GM19193 (cell line): ENCODE results near the gene PTPRE.

Experiments
- POLR2A ChIP-seq: IDR thresholded peaks from 4 replicates; pipeline ENCODE4 v1.6.1; 2011; ENCODE audit not compliant: insufficient read depth, insufficient read length; ENCODE audit errors: extremely low read depth

Gene PTPRE

DNA sequence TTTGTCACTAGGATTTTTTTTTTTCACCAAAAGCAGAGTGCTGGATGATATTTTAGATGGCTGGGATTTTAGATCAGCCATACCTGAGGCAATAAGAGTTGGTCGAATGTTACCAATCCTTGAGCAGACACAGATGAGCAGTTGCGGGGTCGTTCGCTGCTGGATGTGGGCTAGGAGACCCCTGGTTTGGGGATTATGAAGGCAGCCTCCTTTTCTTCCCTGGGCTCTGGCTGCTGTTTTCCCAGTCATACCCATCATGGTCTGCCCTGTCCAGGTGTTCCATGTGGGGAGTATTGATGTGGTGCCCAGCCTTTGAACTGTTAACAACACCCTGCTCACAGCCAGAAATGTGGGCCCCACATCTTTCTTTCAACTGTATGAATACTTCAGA is 5.0 kb downstream of the PTPRE start:
- TF ChIP-seq POLR2A: no peak

DNA sequence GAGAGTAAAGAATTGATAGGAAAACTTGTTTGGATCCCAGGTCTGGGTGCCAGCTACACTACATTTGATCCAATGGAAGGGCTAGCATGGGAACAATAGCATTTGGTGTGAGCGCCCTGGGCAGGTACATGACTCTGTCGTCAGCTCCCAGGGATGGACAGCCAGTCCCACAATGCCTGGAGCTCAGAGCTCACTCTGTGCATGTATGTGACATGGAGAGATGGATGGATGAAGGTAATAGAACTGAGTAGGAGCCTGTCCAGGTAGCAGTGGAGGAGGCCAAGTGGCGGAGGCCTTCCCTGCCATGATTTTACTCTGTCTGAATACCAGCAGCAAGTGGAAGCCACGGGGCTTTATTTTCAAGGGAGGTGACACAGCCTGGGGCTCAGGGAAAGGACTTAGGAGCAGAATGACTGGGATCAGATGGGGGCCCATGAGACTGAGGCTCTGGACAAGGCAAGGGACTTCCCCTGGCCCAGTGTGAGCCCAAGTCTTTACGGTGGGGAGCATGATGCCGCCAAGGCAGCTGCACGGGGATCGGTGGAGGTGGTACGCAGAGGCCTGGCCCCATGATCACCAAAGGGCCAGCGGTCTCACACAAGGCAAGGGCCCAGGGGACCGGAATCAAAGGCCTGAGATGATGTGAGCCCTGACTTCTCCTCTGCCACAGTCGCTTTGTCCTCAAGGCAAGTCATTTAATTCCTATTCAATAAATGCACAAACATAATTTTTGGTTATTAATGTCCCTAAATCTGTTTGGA is 5.9 kb downstream of the PTPRE start:
- no peak for TF ChIP-seq POLR2A

DNA sequence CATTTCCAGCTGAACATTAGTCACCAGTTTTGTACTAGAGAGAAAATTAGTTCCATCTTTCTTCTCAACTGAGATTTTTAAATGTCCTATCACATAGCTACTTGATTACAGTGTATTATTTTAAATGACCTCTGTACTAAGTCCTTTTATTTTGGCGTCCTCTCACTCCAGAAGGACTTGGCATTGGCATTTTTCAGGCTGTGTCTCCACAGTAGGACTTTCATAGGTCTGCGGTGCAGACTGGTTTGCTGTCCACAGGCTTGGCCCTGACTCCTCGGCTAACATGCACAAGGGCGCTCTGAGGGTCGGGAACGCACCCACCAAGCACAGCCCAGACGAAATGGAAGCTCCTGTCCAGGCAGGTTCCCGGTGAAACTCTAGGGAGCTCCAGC is 6.5 kb downstream of the PTPRE start:
- no peak for TF ChIP-seq POLR2A

DNA sequence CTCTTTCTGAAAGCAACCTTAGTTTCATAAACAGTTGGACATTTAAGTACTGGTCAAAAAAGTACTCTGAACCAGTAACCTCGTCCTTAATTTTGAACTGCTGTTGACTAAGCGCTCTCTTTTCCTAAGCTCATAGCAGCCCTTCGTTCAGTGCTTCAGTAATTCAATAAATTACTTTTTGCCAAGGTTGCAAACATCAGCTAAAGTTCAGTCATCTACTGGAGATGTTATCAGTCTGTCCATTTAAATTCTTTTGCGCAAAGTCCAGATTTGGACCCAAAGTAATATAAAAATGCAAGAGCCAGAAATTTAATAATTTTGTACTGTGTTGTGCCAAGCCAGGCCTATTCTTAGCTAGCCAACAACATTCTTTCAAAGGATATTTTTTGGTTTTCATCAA is 8.4 kb downstream of the PTPRE start:
- TF ChIP-seq POLR2A: no peak

DNA sequence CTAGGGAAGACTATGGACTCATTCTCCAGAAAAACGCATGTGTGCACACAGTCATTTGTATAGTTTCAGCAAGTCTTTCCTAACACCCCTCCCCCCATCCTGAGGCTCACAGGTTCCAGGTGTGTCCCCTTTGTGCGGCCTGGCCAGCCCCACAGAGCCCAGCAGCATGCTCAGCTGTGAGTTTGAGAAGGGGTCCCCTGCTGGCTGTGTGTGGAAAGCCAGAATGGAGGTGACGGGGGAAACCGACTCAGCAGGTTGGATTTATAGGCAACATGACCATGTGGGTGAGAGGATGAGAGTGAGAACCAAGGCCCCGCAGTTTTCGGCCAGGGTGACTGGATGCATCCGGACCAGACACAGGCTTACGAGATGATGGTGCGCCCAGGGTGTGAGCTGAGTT is 9.9 kb downstream of the PTPRE start:
- TF ChIP-seq POLR2A: no peak

DNA sequence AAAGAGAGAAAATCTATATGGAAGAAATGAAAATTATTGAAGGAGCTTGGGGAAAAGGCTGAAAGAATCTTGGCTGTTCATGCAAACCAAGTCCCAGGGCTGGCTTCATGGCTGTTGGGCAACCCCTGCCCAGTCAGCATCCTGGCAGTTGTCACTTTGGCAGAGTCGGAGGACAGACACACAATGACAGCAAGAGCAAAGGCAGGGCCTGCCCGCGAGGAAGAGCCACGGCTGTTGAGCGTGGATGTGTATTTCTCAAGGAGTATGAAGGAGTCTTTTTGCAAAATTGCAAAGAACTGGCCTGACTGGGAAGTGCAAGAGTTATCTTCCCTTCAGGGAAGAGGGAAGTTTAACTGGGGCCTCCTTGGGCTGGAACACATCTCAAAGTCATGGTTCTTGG is 11.7 kb downstream of the PTPRE start:
- TF ChIP-seq POLR2A: no peak

DNA sequence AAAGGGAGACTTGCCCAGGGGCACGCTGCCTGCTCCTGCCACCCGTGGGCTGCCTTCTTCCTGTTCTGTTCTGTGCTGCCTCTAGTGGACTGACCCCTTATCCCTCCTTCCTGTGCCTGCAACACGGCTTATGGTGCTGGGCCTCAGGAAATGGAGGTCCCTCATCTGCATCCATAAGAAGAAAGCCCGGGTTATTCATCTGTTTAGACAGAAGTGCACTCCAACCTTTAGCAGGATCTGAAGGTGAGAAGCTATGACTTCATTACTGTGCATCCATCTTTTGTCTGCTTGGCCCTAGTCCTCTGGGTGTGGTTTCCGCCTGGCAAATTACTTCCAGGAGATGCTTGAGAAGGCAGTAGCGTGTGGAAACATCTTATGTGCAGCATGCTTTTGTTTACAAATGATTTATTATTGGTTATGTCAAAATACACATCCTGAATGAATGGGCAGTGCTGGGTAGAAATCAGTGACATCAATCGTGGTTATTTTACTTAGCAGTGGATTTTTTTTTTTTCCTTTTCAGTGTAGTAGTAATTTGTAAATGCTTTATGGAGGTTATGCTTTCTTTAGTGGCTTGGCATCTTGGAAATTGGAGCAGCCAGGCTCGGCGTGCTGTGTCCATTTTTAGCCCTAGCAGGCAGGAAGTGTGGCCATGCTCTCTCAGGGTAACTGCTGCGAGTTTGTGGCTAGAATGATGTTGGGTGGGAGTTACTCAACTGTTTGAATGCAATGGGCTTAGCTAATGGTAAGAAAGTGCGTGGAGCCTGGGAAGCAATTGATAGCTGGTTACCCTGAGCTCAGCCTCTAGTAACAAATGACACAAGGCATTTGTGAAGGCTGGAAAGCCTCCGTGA is 12.7 kb downstream of the PTPRE start:
- no peak for TF ChIP-seq POLR2A

DNA sequence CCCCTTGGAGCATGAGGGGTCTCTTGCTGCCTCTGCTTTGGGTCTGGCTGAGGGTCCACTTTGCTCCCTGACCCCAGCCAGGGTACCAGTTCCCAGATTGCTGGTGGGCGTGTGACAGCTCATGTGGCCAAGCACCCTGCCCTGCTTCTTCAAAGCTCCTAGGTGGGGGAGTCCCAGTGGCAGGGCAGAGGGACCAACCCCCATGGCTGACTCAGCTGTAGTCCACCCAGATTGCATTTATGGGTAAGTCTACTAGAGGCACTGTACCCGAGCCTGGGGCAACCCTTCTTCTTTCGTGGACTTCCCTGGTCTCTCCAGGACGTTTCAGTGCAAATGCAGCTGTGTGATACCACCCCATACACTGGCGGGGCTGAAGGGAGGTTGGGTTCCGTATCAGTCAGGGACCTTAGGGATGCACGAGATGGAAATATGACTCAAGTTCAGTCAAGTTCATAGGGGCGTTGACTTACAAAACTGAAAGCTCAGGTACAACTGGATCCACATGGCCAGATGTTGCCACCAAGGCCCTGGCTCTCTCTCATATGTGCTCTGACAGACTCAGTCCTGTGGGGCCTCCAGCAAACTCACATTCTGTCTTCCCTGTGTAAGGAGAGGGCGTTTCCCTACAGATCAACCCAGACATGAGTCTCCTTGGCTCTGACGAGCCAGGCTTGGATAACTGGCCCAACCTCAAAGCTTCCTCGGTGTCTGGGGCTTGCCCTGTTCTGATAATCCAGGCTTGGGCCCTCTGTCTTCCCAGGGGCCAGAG is 13.6 kb downstream of the PTPRE start:
- no peak for TF ChIP-seq POLR2A

DNA sequence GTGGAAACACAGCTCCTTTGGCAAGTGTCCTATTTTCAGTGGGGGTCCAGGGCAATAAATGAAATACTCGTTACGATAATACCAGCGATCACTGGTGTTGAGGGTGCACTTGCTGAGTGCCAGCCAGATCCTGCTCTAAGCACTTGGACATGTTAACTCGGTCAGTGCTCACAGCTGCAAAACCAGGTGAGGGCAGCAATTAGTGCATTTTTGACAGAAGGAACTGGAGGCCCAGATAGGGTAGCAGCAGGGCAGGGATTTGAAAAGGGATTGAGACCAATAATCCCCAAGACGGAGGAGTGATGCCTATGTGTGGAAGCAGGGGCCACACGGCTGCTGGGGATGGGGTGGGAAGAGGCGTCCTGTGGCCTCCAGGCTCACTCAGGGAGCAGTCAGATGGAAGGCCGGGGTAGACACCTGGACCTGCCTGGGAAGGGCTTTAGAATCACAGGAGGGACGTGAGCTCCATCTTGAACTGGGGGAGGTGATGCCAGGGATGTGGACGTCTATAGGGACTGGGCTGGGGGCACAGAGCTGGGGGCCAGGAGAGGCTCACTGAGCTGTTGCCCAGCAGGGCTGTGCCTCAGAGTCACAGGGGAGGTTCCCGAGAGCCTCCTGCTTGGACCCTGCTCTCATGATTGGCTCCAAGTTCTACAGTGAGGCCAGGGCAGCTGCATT is 14.3 kb downstream of the PTPRE start:
- no peak for TF ChIP-seq POLR2A

DNA sequence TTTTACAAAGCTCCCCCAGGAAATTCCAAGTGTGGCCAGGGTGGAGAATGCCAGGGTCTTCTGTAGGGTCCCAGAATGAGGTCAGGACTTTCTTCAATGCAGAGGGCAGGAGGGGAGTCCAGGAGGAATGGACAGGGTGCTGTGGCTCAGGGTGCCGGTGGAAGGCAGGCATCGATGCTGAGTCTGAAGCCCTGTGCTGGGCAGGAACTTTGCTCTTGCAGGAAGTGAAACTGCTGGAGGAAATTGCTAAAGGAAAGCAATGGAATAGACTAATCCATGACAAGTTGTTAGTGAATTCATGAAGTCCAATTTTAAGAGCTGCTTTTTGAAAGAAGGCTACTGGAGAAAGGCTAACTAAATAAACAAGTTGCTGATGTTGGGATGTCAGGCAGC is 14.8 kb downstream of the PTPRE start:
- no peak for TF ChIP-seq POLR2A

DNA sequence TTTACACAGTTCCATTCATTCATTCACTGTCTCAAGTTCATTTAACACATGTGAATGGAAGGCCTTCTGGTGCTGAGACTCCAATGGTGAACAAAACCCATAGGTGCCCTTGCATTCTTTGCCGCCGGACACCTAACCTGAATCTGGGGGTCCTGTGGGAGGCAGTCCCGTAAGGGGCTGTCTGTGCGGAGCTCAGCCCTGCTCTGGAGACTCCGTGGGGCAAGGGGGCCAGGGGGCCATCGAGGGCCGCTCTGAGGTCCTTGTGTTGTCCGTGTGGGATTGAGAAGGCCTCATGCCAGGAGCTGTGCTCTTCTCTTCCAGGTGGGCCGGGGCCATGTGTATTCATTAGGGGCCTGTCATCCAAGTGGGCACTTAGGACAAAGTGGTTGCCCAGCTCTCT is 15.3 kb downstream of the PTPRE start:
- no peak for TF ChIP-seq POLR2A

DNA sequence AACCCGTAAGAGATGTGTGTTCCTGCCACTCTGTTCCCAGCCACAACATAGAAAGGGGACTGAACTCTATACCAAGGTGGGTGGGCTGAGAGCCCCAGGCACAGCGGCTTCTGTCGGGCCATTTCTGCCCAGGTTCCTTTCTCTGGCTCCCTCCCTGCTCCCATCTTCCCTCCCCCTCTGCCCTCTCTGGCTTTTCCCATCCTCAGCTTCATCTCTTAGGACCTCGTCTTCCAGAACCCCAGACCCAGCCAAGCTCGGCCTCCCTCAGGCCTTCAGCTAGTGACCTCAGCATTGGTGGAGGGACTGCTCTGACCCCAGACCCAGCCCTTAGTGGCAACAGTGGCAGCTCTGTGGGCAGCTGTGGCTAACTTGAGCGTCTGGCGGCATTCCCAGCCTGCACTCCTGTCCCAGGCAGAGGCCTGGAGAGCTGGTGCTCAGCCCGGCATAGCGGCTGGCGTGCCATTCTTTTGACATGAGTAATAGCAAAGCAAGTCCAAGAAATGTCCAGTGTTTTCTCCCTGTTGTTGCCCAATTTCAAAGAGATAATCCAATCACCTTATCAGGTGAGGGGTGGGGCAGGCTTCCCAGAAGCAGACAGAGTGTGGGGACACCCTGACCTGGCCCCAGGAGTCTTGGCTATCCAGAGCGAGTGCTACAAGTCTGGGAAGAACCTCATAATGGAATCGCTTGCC is 15.9 kb downstream of the PTPRE start:
- no peak for TF ChIP-seq POLR2A

DNA sequence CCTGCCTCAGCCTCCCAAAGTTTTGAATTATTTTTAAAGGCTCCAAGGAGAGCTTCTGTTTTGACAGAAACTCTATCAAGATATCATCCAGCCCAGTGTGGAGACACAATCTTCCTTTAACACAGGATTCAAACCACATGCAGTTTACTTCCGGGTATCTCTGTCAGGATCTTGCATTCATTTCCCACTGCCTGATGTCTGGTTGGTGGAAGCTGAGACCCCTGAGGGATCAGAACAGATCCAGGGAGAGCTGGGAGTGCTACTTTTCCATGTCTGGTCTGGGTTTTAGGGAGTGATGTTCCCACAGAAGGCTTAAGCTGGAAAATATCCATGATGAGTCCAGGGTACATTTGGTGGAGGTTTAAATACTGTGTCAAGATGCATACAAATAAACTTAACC is 16.7 kb downstream of the PTPRE start:
- TF ChIP-seq POLR2A: no peak

DNA sequence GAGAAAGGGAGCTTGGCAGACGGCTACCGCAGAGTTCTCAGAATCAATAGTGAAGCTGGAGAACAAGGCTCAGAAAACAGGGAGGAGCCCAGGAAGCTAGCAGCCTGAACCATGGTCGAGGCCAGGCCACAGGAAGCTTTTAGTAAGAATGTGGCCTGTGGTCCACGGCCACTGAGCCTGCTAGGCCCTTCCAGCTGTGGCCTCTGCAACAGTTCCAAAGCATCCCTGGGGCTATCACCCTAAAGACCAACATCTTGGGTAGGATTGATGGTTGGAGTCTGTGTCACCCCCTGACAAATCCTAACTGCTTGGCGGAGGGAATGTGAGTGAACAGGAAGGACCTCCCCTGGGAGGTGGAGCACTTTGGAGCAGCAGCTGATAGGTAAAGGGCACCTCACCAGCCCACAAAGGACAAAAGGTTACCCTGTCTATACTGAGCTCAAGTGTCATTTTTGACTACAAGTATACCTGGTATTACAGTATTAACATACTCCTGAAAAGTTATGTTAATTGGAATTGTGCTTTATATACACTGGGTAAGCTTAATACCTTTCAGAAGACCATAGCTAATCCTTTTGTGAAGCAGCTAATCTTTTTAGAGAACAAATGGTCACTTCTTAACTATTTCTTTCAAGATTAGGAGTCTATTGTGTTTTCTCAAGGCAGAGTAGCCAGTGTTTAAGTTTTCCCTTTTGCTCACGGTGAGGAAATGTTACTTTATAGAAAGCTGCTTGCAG is 18.7 kb downstream of the PTPRE start:
- TF ChIP-seq POLR2A: no peak
